ENCODE data around the gene TMEM43. TPM values are rescaled to one million over a fixed set of nuclear protein-coding genes. Genes with fewer than 3 reads are reported as not detected.

Gene TMEM43
- total RNA-seq, 1 experiment from 2014 or later = 36.7 TPM

- no peak overlapping the region for H2BK20ac ChIP-seq (ENCODE audit: low read depth, low read length, poor library complexity, severe bottlenecking)
- peaks cover 2% of the 10 kb centered on the region for H3K79me1 ChIP-seq (ENCODE audit: insufficient read depth, low read depth, low read length, poor library complexity, severe bottlenecking)
- no peak overlapping the region for H3K27ac ChIP-seq (ENCODE audit: insufficient read length, low read depth, low read length)
- peak overlapping the region in 1 of 3 experiments; percentile 72; a peak in 1 of 7 replicates for H3K27ac Mint-ChIP-seq
- H2BK15ac ChIP-seq (ENCODE audit: low read depth, low read length) = no peak overlapping the region
- no peak overlapping the region for H2BK120ac ChIP-seq (ENCODE audit: low read depth, low read length, poor library complexity, severe bottlenecking)
- H3T11ph ChIP-seq (ENCODE audit: low read length) = no peak overlapping the region
- no peak overlapping the region for H3K23ac ChIP-seq (ENCODE audit: insufficient read length, low read depth, low read length)
- no peak overlapping the region for H3K9ac ChIP-seq (ENCODE audit: extremely low read depth, insufficient read length, low read length)
- H3K4ac ChIP-seq (ENCODE audit: low read depth, low read length) = no peak overlapping the region
- peaks cover 0 to 3% of the 10 kb centered on the region in 2 experiments; a peak in 1 of 5 replicates for H3K9me3 Mint-ChIP-seq
- peaks cover 12 to 30% (median 25%) of the 10 kb centered on the region in 3 experiments for H3K36me3 Mint-ChIP-seq (ENCODE audit: insufficient read depth in 1 of 3, low read depth in 3 of 3)
- H4K91ac ChIP-seq (ENCODE audit: insufficient read length, low read depth, low read length) = no peak overlapping the region
- no peak for DNase-seq
- no peak overlapping the region for H2BK5ac ChIP-seq (ENCODE audit: insufficient read length, low read length)
- H3K56ac ChIP-seq (ENCODE audit: insufficient read length, low read depth, low read length) = no peak overlapping the region
- peaks cover 11% of the 10 kb centered on the region; the same call in 1 of the 2 replicates for H3K79me2 ChIP-seq (ENCODE audit: insufficient read depth, low read length)
- no peak overlapping the region for H3K4me2 ChIP-seq (ENCODE audit: insufficient read depth, insufficient read length, low read length)
- TF ChIP-seq CTCF (conservative IDR thresholded peaks at IDR 0.05) = no peak
- no peak overlapping the region for H3K14ac ChIP-seq (ENCODE audit: insufficient read depth, low read length)
- H4K5ac ChIP-seq (ENCODE audit: insufficient read length, low read depth, low read length) = no peak overlapping the region
- H4K8ac ChIP-seq (replicated peaks; ENCODE audit: insufficient read length, low read depth, low read length) = no peak overlapping the region
- no peak overlapping the region for H2AFZ ChIP-seq (ENCODE audit: low read length)
- no peak overlapping the region for H2AK5ac ChIP-seq (ENCODE audit: insufficient read length, low read length)
- no peaks in the 10 kb centered on the region for H4K20me1 ChIP-seq (ENCODE audit: control insufficient read depth, insufficient read depth, insufficient read length)
- no peaks in the 10 kb centered on the region for H3K9me3 ChIP-seq (ENCODE audit: control insufficient read depth, low read depth, low read length)
- no peaks in the 10 kb centered on the region for H3K27me3 ChIP-seq (ENCODE audit: insufficient read depth, low read length)
- no peak overlapping the region for H3K4me3 Mint-ChIP-seq
- WGBS (ENCODE audit: extremely low coverage, insufficient read length, low lambda C conversion rate) = no CpG with 5 or more reads among the region's 3 CpGs
- H3K18ac ChIP-seq (ENCODE audit: insufficient read length, low read depth, low read length) = no peak overlapping the region
- peaks cover 13% of the 10 kb centered on the region for H3K23me2 ChIP-seq (ENCODE audit: insufficient read length, low read depth, low read length, poor library complexity, severe bottlenecking)
- no peaks in the 10 kb centered on the region for H3K27me3 Mint-ChIP-seq (ENCODE audit: low read depth)
- peaks cover 26 to 33% of the 10 kb centered on the region in 2 experiments for H3K4me1 Mint-ChIP-seq
- H3K4me1 ChIP-seq (ENCODE audit: insufficient read depth, low read length) = no peaks in the 10 kb centered on the region
- H2BK12ac ChIP-seq (ENCODE audit: insufficient read length, low read depth, low read length) = no peak overlapping the region
Observed at GRCh38 chr3:14175383-14176037, 50.7 kb downstream of the TMEM43 start.
